Nephron progenitor cell (in vitro differentiated cells): Measurements from ENCODE around the gene WDR4.
A peak's percentile ranks its signal among the peaks of the same experiment; 100 is the strongest.

Experiments
- DNase-seq: peaks from one replicate; pipeline ENCODE4 v3.0.0; 2021
- H3K27ac Mint-ChIP-seq: 2 replicates; pipeline ENCODE4 v1.8.0; 2021; ENCODE audit warnings: mild to moderate bottlenecking, moderate library complexity, mixed read lengths
- H3K27me3 Mint-ChIP-seq: 2 replicates; pipeline ENCODE4 v1.8.0; 2021; ENCODE audit warnings: mild to moderate bottlenecking, low read depth, mixed read lengths; ENCODE audit not compliant: poor library complexity
- H3K36me3 Mint-ChIP-seq: 2 replicates; pipeline ENCODE4 v1.8.0; 2021; ENCODE audit warnings: low read depth, mixed read lengths
- H3K4me1 Mint-ChIP-seq: 2 replicates; pipeline ENCODE4 v1.8.0; 2021; ENCODE audit warnings: mixed read lengths
- H3K4me3 Mint-ChIP-seq: 2 replicates; pipeline ENCODE4 v1.8.0; 2021; ENCODE audit warnings: mild to moderate bottlenecking, moderate library complexity, mixed read lengths
- H3K9me3 Mint-ChIP-seq: 2 replicates; pipeline ENCODE4 v1.8.0; 2021; ENCODE audit warnings: mild to moderate bottlenecking, moderate library complexity, mixed read lengths
- CTCF ChIP-seq: fragments of 200-600 bp; sonication (generic); IDR thresholded peaks from 2 replicates; pipeline ENCODE4 v1.5.0; 2021; ENCODE audit warnings: antibody characterized with exemption

WDR4 gene

GRCh38 chr21:42858185-42858847 is 21.0 kb downstream of the WDR4 start:
- no peak for TF ChIP-seq CTCF
- peak overlapping the region; percentile 98 for H3K27ac Mint-ChIP-seq
- peaks cover 50% of the 10 kb centered on the region for H3K36me3 Mint-ChIP-seq
- H3K9me3 Mint-ChIP-seq = no peaks in the 10 kb centered on the region
- no peak for DNase-seq
- H3K27me3 Mint-ChIP-seq = no peaks in the 10 kb centered on the region
- no peak overlapping the region for H3K4me3 Mint-ChIP-seq
- no peaks in the 10 kb centered on the region for H3K4me1 Mint-ChIP-seq

- H3K4me1 Mint-ChIP-seq = no peaks in the 10 kb centered on the region
Measured at GRCh38 chr21:42857216-42857615, 22.1 kb downstream of the WDR4 start.

GRCh38 chr21:42855937-42856335 is 23.4 kb downstream of the WDR4 start:
- no peak for TF ChIP-seq CTCF
- Mint-ChIP-seq H3K27me3 (no peaks in the 10 kb centered on the region), H3K4me1 (no peaks in the 10 kb centered on the region), H3K4me3 (no peak overlapping the region), H3K36me3 (peaks cover 41% of the 10 kb centered on the region), H3K9me3 (no peaks in the 10 kb centered on the region), H3K27ac (peak overlapping the region; percentile 42)
- DNase-seq = no peak

More at GRCh38 chr21:42857216-42857615, 22.1 kb downstream of the WDR4 start:
- Mint-ChIP-seq H3K36me3 (peaks cover 41% of the 10 kb centered on the region), H3K27ac (peak overlapping the region; percentile 98), H3K27me3 (no peaks in the 10 kb centered on the region), H3K4me3 (no peak overlapping the region), H3K9me3 (no peaks in the 10 kb centered on the region)
- no peak for DNase-seq
- no peak for TF ChIP-seq CTCF

- peak overlapping the region; percentile 42 for H3K27ac Mint-ChIP-seq
- H3K9me3 Mint-ChIP-seq = no peaks in the 10 kb centered on the region
- H3K4me1 Mint-ChIP-seq = no peaks in the 10 kb centered on the region
- H3K4me3 Mint-ChIP-seq = no peak overlapping the region
- peaks cover 42% of the 10 kb centered on the region for H3K36me3 Mint-ChIP-seq
- DNase-seq = no peak
- no peaks in the 10 kb centered on the region for H3K27me3 Mint-ChIP-seq
- TF ChIP-seq CTCF = no peak
Measured at GRCh38 chr21:42855171-42855936, 24.0 kb downstream of the WDR4 start.

GRCh38 chr21:42854246-42855010 is 24.9 kb downstream of the WDR4 start:
- no peak overlapping the region for H3K4me3 Mint-ChIP-seq
- no peaks in the 10 kb centered on the region for H3K9me3 Mint-ChIP-seq
- H3K36me3 Mint-ChIP-seq = peaks cover 51% of the 10 kb centered on the region
- DNase-seq = no peak
- no peaks in the 10 kb centered on the region for H3K4me1 Mint-ChIP-seq
- H3K27me3 Mint-ChIP-seq = peaks cover 1% of the 10 kb centered on the region
- H3K27ac Mint-ChIP-seq = peak overlapping the region; percentile 59
- TF ChIP-seq CTCF = no peak
